Measurements from ENCODE around the gene PTPRU. TPM values are rescaled to one million over a fixed set of nuclear protein-coding genes. Genes with fewer than 3 reads are reported as not detected.
"Not testable (repeated sequence)": the region's sequence is repeated elsewhere in the genome, so short reads cannot be mapped to it uniquely, and the experiment has no call there.

PTPRU gene
- total RNA-seq, 1 donor from 2014 or later, result 19.5 TPM

DNA sequence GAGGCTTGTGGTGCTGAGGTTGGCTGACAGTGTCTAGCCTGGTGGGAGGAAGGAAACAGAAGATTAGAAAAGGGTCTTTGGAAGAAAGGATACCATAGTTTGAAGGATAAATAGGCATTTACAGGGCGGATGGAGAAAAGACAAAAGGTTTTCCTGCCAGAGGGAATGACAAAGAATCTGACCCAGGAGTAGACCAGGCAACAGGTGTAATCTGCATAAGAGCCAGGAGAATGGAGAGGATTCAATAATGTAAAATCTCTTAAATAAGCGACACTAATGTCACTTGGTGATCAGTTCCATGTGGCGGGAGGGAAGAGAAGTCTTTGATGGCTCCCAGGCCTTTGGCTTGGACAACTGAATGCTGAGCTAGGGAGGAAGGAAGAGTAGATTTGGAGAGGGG is 15.0 kb upstream of the PTPRU start:
- ATAC-seq, result no peak
- DNase-seq (ENCODE audit: low spot score), result no peak

DNA sequence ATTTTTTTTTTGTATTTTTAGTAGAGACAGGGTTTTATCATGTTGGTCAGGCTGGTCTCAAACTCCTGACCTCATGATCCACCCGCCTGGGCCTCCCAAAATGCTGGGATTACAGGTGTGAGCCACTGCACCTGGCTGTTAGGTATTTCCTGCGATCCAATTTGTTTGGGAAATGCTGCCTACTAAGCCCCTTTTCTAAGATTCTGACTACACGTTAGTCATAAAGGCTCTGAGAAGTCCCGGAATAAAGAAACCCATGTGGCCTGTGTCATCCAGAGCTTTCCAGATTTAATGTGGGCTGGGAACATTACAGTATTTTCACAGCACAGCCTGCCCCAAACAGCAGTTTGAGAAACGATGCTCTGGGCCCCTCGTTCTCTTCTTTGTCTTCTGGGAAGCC is 14.1 kb upstream of the PTPRU start:
- DNase-seq (ENCODE audit: low spot score); ATAC-seq: not testable (repeated sequence)

DNA sequence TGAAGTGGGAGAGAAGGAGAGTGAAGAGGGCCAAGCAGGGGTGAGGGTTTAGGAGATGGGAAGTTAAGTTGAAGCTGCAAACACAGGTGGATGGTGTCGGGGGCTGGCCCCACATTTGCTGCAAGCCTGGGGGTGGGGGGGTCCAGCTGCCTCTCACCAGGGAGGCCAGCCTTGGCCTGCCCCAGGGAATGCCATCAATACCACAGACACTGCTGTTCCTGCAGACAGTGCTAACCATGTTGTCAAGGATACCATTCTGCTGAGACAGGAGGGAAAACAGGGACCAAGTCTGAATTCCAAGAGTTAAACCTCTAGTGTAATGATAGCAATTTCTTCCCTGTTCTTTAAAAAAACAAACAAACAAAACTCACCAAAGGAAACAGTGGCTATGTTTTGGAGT is 13.6 kb upstream of the PTPRU start:
- no peak for DNase-seq (ENCODE audit: low spot score)
- no peak for ATAC-seq

DNA sequence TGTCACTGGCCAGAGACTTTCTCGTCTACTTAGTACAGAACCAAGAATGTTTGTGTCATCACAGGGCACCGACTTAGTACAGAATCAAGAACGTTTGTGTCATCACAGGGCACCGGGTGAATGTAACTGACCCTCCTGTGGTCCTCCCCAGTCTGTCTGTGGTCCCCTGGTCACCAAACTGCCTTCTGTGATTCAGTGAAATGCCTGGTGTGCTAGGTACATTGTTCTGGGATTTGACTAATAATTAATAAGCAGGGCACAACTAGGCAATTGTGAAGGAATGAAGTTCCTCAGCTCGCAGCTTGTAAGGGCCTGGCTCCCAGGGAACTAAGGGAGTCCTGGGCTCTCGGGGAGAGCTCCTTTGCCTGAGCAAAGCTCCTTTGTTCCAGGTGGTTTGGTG is 12.8 kb upstream of the PTPRU start:
- no peak for DNase-seq (ENCODE audit: low spot score)
- no peak for ATAC-seq

DNA sequence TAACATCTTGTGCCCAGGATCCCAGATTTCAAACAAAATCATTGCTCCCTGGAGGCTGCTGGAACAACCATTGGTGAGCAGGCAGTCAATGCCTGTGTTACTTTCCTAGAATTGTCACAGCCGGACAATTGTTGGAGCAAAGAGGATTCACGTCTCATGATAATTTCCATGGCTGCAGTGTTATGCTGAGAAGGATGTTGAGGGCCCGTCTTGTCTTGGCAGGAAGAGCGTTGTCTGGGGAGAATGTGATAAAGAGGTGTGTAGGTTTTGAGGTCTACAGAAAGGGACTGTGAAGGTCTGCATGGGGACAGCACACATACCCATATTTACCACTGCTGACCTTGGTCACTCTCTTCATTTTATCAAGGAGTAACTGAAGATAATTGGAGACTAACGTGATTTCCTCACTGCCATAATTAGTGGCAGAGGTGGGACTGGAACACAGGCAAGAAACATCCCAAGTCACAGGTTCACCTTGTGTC is 11.9 kb upstream of the PTPRU start:
- ATAC-seq (no peak), DNase-seq (ENCODE audit: low spot score) (no peak)

DNA sequence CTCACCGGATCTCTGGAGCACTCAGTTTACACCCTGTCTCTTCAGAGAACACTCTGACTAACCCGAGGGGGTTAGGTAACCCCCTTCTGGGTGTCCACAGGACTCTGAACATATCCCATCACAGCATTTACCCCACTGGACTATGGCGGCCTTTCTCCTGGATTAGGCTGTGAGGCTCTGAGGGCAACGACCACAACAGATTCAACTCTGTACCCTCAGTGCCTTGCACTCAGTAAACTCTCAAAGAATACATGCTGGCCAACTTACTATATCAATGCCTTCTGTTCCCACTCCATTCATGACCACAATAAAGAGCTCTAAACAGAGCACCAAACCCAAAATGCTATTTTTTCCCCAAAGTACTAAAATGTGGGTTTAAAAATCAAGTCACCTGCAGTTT is 11.0 kb upstream of the PTPRU start:
- ATAC-seq (no peak), DNase-seq (ENCODE audit: low spot score) (no peak)

DNA sequence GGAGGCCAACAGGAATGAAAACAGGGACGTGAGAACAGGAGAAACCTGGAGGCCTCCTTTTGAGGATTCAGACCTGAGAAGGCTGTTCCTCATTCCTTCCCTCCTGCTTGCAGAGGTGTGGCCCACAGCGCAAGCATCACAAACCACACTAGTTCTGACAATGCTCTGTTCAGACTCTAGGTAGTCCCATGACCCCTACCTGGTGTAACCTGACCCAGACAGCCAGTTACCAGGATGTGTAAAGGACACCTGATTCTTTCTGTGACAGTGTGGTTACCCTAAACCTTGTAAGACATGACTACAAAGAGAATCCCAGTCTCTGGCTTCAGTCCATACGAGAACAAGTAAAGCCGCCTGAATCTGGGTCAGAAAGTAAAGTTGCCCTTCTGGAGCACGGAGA is 8.8 kb upstream of the PTPRU start:
- ATAC-seq, result no peak

DNA sequence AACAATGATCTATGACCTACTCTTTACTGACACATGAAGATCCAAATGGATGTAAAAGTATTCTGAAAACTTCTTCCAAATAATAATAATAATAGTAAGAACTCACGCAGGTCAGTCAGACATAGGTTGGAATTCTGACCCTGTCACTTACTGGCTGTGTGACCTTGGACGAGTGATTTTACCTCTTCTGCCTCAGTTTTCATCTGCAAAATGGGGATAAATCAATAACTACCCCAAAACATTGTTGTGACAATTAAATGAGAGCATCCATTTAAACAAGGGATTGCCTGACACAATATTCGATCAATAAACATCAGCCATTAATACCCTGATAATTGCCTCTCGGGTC is 6.1 kb upstream of the PTPRU start:
- DNase-seq (ENCODE audit: low spot score) (no peak), ATAC-seq (no peak)

More for the DNA sequence above, 8.8 kb upstream of the PTPRU start:
- no peak for DNase-seq (ENCODE audit: low spot score)

DNA sequence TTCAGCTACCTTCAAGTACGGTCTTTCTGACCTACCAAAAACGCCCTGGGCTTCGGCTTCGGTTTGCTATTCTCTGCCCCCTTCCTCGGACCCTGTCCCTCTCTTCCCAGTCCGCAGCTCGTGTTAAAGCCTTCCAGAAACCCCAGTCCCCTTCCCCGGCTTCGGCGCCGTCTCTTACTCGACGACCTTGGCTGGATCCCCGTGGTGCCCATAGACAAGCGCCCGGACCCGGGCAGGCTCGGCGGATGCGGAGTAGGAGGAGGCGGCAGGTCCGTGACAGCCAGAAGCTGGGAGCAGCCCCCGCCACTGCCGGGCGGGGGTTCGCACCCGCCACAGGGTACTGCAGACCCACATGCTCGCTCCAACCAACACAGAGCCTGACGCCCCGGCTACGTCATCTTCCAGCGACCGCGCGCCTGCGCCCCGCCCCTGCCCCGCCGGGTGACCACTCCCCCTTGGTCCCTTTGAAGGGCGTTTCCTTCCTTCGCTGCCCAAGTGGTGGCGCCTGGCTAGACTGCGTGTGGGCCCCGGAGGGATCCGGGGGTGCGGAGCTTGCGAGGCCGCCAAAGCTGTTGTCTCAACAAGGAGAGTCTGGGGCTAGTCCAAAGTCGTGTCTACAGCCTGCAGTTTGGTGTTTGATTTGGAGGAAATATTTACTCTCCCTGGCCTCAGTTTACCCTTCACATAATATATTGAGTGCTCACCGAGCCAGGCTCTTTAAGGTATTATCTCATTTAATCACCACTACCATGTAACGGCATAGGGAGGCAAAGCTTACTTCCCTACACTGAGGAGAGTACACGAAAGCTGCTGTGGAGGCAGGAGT is 5.6 kb upstream of the PTPRU start, which contains the start of gene MECR:
Gene MECR, minus strand, starts transcription at position 382 of the 826 bp plus-strand sequence. Its CDS starts 28 bp downstream, at position 354.
- ATAC-seq (peak; percentile 98), DNase-seq (ENCODE audit: low spot score) (peak; percentile 94)

DNA sequence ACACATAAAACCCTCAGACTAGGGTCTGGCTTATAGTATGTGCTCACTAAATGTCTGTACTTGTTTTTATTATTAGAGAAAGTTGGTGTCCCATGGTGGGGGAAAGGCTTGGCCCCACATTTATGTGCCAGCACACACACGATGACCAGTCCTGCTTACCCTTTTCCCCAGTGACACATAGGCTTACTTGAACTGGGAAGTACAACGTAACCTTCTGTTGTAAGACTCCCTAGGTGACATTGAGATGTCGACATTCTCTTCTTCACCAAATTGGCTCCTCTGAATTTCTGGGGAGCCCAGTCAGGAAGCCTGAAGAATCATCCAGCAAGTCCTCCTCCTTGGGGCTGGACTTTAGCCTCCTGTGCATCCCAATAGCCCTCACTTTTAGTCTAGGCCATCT is 3.9 kb upstream of the PTPRU start:
- DNase-seq (ENCODE audit: low spot score) (no peak), ATAC-seq (no peak)

DNA sequence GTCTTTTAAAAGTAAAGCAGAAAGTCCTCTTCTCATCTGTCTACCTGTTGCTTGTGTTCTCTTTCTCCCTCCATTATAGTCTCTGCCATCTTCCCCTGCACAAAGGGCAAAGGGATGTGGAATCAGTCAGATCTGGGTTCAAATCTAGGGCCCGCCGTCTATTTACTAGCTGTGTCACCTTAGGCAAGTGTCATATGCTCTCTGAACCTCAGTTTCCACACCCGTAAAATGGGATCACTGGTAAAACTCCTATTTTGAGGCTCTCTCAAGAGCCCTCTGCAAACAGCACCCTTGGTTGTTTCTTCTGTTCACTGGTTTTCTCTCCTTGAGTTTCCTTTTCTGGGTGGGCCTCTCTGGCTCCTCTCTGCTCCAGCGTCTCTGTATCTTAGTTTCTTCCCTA is 2.6 kb upstream of the PTPRU start:
- no peak for ATAC-seq
- DNase-seq (ENCODE audit: low spot score), result no peak

DNA sequence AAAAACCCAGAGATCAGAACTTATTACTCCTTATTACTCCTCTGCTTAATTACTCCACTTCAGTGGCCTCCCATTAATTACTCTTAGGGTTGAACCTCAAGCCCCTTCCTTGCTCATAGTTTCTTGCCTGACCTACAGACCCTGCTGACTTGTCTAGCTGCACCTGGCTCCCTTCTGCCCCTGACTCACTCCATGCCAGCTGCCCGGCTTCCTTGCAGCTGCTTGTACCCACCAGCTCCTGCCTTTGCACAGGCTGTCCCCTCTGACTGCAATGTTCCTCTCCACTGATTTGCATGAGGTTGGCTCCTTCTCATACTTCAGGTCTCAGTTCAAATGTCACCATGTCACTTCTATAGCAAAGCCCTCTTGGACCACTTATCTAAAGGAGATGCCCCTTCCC is 1.9 kb upstream of the PTPRU start:
- ATAC-seq (no peak), DNase-seq (ENCODE audit: low spot score) (no peak)

DNA sequence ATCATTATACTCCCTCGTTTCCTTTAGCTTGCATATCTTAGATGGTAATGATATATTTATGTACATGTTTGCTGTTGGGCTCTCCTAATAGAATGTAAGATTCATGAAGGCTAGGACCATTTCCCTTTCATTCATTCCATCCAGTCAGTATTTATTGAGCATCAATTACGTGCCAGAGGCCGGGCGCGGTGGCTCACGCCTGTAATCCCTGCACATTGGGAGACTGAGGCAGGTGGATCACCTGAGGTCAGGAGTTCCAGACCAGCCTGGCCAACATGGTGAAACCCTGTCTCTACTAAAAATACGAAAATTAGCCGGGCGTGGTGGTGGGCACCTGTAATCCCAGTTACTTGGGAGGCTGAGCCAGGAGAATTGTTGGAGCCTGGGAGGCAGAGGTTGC is 1.4 kb upstream of the PTPRU start:
- not testable (repeated sequence) for DNase-seq (ENCODE audit: low spot score); ATAC-seq

DNA sequence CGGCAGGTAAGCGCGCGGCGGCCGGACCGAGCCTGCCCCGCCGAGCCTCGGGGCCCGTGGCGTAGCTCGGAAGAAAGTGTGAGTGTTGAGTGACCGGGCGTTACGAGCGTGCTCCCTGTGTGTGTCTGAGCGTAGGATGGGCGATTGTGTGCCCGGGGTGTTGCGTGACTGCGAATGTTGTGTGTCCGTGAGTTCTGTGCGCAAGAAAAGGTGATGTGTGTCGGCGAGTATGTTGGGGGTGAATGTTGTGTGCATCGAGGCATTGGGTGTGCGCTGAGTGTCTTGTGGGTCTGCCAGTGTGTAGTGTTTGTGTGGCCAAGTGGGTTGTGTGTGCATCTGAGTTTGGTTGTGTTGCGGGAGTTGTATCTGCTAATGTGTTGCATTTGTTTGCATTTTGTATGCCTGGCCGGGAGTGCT is 398 bp downstream of the PTPRU start:
- no peak for ATAC-seq
- no peak for DNase-seq (ENCODE audit: low spot score)

DNA sequence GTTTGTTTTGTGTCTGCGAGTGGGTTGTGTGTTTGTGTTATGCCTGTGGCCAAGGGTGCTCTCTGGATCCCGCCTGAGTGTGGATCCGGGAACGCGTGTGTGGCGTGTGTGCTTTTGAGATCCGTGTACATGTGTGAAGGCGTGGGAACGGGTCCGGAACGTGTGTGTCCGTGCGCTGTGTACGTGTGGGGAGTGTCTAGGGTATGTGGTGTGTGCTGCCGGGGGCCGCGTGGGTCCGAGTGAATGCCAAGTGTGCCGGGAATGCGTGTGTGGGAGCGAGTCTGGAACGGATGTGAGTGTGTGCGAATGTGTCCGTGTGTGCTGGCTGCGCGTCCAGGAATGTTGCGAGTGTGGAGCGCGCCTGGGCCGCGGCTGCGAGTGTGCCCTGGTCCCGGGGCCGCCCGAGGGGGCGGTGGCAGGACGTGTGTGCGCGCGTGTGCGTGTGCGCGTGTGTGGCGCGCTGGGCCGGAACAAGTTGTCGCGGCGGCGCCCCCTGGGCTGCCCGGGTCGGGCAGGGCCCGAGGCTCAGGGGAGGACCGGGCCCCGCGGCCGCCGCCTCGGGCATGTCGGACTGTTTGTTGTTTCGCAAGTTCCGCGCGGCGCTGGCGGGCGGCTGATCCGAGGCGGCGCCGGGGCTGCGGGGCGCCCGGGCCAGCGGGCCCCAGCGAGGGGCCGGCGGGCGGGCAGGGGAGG is 953 bp downstream of the PTPRU start:
- ATAC-seq, result peak; percentile 49
- peak; percentile 75 for DNase-seq (ENCODE audit: low spot score)

DNA sequence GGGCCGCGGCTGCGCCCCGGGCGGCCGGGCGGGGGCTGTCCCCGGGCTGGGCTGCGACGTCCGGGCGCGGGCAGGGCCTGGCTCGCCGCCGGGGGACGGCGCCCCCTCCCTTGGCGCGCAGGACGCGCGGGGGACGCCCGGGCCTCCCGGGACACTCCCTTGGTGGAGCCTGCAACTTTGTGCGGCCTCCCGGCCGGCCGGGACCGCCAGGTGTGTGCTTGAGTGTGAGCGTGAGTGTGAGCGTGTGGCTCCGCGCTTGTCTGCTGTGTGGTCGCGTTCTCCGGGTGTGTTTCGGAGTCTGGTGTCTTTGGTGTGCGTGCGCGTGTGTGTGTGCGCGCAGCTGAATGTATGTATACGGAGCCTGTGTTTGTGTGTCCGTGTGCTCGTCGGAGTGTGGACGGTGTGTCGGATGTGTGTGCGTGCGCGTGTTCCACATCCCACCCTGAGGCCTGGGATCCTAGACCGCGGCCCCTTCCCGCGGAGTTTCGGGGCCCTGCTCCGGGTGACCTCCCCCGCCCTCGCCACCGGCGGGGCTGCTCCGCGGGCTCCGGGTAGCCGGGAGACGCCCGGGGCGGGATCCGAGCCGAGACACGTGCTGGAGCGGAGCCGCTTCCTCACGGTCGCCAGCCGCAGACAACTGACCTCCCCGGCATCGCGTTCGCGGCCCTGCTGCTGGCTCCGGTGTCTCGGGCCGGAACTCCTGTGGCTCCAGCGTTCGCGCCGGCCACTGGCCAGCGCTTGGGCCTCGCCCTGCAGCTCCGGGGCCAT is 1.7 kb downstream of the PTPRU start:
- DNase-seq (ENCODE audit: low spot score) (peak; percentile 81), ATAC-seq (peak; percentile 60)

DNA sequence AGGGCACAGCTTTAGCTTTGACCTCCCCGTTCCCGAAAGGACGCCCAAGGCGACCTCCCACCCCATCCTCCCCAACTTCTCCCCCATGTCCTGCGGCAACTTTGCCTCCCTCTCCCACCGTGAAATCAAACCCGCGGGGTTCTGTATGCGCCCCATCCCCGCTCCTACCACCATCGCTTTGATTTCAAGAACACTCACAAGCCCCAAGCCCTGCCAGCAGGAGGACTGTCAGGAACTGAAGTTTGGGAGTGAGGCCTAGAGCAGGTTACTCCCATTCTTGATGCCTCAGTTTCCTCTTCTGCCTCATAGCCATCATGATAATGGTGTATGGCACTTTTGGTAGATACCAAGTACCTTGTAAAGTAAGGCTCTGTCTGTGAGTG is 2.3 kb downstream of the PTPRU start:
- DNase-seq (ENCODE audit: low spot score) (no peak), ATAC-seq (no peak)

DNA sequence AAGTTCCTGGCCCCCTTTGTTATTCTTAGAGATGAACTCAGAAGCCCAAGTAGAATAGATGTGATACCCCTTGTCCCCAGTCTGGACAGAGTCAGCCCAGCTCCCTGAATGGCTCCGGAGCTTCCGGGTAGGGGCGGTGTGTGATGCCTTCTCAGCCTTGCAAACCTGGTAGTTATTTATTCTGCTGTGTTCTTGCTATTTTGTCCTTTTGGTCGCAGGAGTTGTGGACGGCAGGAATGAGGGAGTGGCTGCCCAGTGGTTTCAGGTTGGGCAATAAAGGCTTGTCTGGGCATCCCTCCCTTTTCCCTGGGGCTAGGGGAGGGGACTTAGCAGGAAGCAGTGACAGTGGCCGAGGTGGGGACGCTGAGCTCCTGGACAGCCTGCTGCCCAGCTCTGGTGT is 2.8 kb downstream of the PTPRU start:
- DNase-seq (ENCODE audit: low spot score) (peak; percentile 49), ATAC-seq (peak; percentile 1)

DNA sequence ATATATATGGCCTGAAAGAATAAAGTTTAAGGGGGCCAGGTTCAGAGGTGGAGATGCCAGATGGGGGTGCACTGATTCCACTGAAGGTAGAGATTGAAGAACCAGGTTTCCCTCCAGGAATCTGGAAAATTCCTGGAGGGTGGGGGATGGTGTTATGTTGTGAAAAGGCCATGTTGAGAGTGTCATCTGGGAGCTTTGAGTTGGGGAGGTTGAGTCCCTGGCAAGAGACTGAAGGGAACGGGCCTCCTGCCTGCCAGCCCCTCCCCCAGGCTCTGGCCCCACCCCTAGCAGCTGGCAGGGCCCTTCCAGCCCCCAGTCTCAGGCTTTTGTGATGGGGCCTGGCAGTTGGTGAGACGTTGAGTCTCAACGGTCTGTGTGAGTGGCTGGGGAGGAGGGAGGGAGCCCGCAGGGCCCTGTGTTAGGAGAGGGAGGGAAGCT is 4.1 kb downstream of the PTPRU start:
- ATAC-seq, result no peak

DNA sequence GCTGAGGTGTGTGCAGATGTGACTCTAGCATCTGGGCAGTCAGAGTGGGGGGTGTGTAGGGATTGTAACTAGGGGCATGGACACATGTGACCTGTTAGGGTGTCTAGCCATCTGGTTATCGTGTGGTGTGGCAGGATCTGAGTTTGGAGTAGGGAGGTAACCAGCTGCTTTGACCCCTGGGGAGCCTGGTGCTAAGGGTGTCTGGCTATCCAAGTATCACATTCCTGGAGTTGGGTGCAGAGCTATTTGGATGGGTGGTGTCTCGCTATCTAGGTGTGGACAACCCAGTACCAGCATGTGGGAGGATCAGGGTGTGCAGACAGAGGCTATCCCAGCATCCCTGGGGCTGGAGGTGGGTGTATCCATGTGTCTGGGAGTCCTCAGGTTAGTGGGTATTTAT is 4.7 kb downstream of the PTPRU start:
- ATAC-seq, result no peak
- no peak for DNase-seq (ENCODE audit: low spot score)

More for the DNA sequence above, 4.1 kb downstream of the PTPRU start:
- DNase-seq (ENCODE audit: low spot score), result no peak

All from left lobe of liver (tissue), 2 donors.